Endothelial cell of umbilical vein (primary cell): ENCODE results near the gene CLCN6. TPM values are rescaled to one million over a fixed set of nuclear protein-coding genes. Genes with fewer than 3 reads are reported as not detected.

Experiments
- BruUV-seq: library from RNA; stranded (reverse); fragments of 400-500 nt; replicated peaks from 2 replicates; lab custom pipeline; 2021; lab: Mats Ljungman, UMichigan
- CTCF ChIA-PET: fragments of 300-600, 350-600 bp; sonication (Branson Sonifier 250); formaldehyde crosslinking; loops from one replicate; lab custom pipeline; 2021; ENCODE audit warnings: antibody characterized with exemption, inconsistent platforms; lab: Charles Lee
- POLR2A ChIA-PET: fragments of 300-600, 350-600 bp; sonication (Branson Sonifier 250); formaldehyde crosslinking; loops from one replicate; lab custom pipeline; 2021; ENCODE audit warnings: antibody characterized with exemption, inconsistent platforms; lab: Charles Lee
- DNase-seq: peaks from one replicate; pipeline ENCODE4 v3.0.0-alpha.2; 2011; ENCODE audit warnings: low read depth, low spot score
- FAIRE-seq: peaks from 2 replicates; lab custom pipeline; 2011; peaks lifted over from hg19 to GRCh38; lab: Jason Lieb, UNC
- H2AFZ ChIP-seq: 2 replicates; pipeline ENCODE4 v1.6.0; 2012; ENCODE audit warnings: low read depth, low read length, control low read depth, inconsistent platforms
- H3K27ac ChIP-seq: 2 replicates; pipeline ENCODE4 v1.5.1; 2011; ENCODE audit warnings: low read depth, mild to moderate bottlenecking, control low read depth, low read length, moderate library complexity; ENCODE audit not compliant: insufficient read depth
- H3K27me3 ChIP-seq, 2 experiments: 2 replicates each; pipeline versions ENCODE4 v1.6.0 to v1.6.1; 2011; ENCODE audit warnings: low read length in 2 of 2, mixed read lengths in 1 of 2; ENCODE audit not compliant: control insufficient read depth in 2 of 2, insufficient read depth in 2 of 2
- H3K36me3 ChIP-seq, 2 experiments: 2 replicates in 1 of 2; 3 replicates in 1 of 2; pipeline ENCODE4 v1.5.1; 2011; ENCODE audit warnings: low read length in 2 of 2, mild to moderate bottlenecking in 1 of 2, moderate library complexity in 1 of 2; ENCODE audit not compliant: control insufficient read depth in 2 of 2, insufficient read depth in 2 of 2; ENCODE audit errors: extremely low read depth in 1 of 2
- H3K4me1 ChIP-seq: 3 replicates; pipeline ENCODE4 v1.5.1; 2011; ENCODE audit warnings: mild to moderate bottlenecking, low read length; ENCODE audit not compliant: control insufficient read depth, insufficient read depth; ENCODE audit errors: extremely low read depth
- H3K4me2 ChIP-seq: 2 replicates; pipeline ENCODE4 v1.6.1; 2011; ENCODE audit warnings: low read length, control low read depth, mixed read lengths; ENCODE audit not compliant: insufficient read depth
- H3K4me3 ChIP-seq, 3 experiments: fragments of 200-600 bp in 1 of 3; sonication (generic), shearing (Covaris generic) in 1 of 3; replicated peaks in 1 of 3; 2 replicates each; pipeline ENCODE4 v1.5.1; 2011 to 2016; ENCODE audit warnings: control low read depth in 3 of 3, low read length in 3 of 3, mild to moderate bottlenecking in 2 of 3, inconsistent platforms in 1 of 3, low read depth in 1 of 3, moderate library complexity in 1 of 3; ENCODE audit not compliant: insufficient read depth in 1 of 3
- H3K79me2 ChIP-seq: 2 replicates; pipeline ENCODE4 v1.6.0; 2012; ENCODE audit warnings: low read length, inconsistent platforms; ENCODE audit not compliant: control insufficient read depth, insufficient read depth
- H3K9ac ChIP-seq: replicated peaks from 2 replicates; pipeline ENCODE3; 2011; ENCODE audit warnings: low read length, control low read depth; ENCODE audit not compliant: insufficient read depth; ENCODE audit errors: extremely low read depth
- H3K9me1 ChIP-seq: replicated peaks from 3 replicates; pipeline ENCODE4 v1.6.0; 2011; ENCODE audit warnings: mild to moderate bottlenecking, low read length; ENCODE audit not compliant: control insufficient read depth, insufficient read depth; ENCODE audit errors: extremely low read depth
- H3K9me3 ChIP-seq: replicated peaks from 2 replicates; pipeline ENCODE4 v1.5.1; 2012; ENCODE audit warnings: low read length, inconsistent platforms; ENCODE audit not compliant: control insufficient read depth, insufficient read depth
- H4K20me1 ChIP-seq: replicated peaks from 2 replicates; pipeline ENCODE3; 2011; ENCODE audit warnings: mild to moderate bottlenecking, low read length; ENCODE audit not compliant: control insufficient read depth, insufficient read depth; ENCODE audit errors: extremely low read depth
- EZH2 ChIP-seq: IDR thresholded peaks from 2 replicates; pipeline ENCODE4 v1.6.1; 2012; ENCODE audit warnings: borderline replicate concordance, low read depth, mild to moderate bottlenecking, moderate library complexity, low read length, inconsistent platforms; ENCODE audit not compliant: severe bottlenecking
- FOS ChIP-seq: IDR thresholded peaks from 2 replicates; pipeline ENCODE4 v1.6.1; 2011; ENCODE audit warnings: mild to moderate bottlenecking, low read length, moderate library complexity, borderline replicate concordance; ENCODE audit not compliant: insufficient read depth
- GATA2 ChIP-seq: IDR thresholded peaks from 2 replicates; pipeline ENCODE4 v1.7.0; 2011; ENCODE audit warnings: low read depth, mild to moderate bottlenecking, moderate library complexity, mixed read lengths, low read length; ENCODE audit not compliant: insufficient read length, insufficient read depth
- JUN ChIP-seq: IDR thresholded peaks from 2 replicates; pipeline ENCODE4 v1.6.1; 2011; ENCODE audit warnings: borderline replicate concordance, low read depth; ENCODE audit not compliant: insufficient read length, insufficient read depth
- MAX ChIP-seq: IDR thresholded peaks from 2 replicates; pipeline ENCODE4 v1.6.1; 2011; ENCODE audit not compliant: insufficient read depth, insufficient read length
- MYC ChIP-seq: IDR thresholded peaks from one replicate; pipeline ENCODE4 v1.6.1; 2011; ENCODE audit warnings: mild to moderate bottlenecking, low read depth, low read length
- POLR2A ChIP-seq: IDR thresholded peaks from 2 replicates; pipeline ENCODE4 v1.6.1; 2012; ENCODE audit warnings: low read depth, mild to moderate bottlenecking, control low read depth, low read length
- POLR2AphosphoS5 ChIP-seq: IDR thresholded peaks from 2 replicates; pipeline ENCODE4 v1.6.1; 2012; ENCODE audit warnings: low read depth, mild to moderate bottlenecking, control low read depth, low read length, moderate library complexity; ENCODE audit not compliant: insufficient read depth
- dilution Hi-C: fragments of 300-500 bp; cut with MboI; formaldehyde crosslinking; loops from one replicate; pipeline ENCODE4 v1.15.0; 2019; ENCODE audit warnings: low sequenced_read_pairs; ENCODE audit not compliant: extremely low pct_ligation_motif_present
- intact Hi-C: fragments of 100-400 bp; cut with micrococcal nuclease; formaldehyde crosslinking; loops from one replicate; pipeline ENCODE4 v1.10.0; 2022
- polyA plus RNA-seq, 4 experiments: library from polyadenylated mRNA; depleted of rRNA in 3 of 4; stranded (reverse) in 3 of 4; unstranded in 1 of 4; fragments of >200 nt; gene quantifications; 2 replicates each; pipeline versions ENCODE4 v1.2.1 to v1.2.3, GENCODE V29; 2011 to 2012; ENCODE audit warnings: missing spikeins in 1 of 4
- total RNA-seq: library from RNA; stranded (reverse); gene quantifications from 2 replicates; pipeline ENCODE4 v1.2.3, GENCODE V29; 2021
- TF ChIP-seq, protein P1 (sequence below), 2 donors: IDR thresholded peaks; 1 replicate in 1 of 2; 2 replicates in 1 of 2; pipeline ENCODE4 v1.5.1; 2011; ENCODE audit warnings: low read length in 2 of 2, mild to moderate bottlenecking in 2 of 2, moderate library complexity in 2 of 2, control low read depth in 1 of 2, inconsistent platforms in 1 of 2, low read depth in 1 of 2; ENCODE audit not compliant: insufficient read depth in 1 of 2; ENCODE audit errors: extremely low read depth in 1 of 2

CLCN6 gene
- total and polyA plus RNA-seq, 2 donors (not counting 3 experiments of a cell fraction or from before 2014, with no cell fraction given): 20.4 to 41.2 TPM

DNA sequence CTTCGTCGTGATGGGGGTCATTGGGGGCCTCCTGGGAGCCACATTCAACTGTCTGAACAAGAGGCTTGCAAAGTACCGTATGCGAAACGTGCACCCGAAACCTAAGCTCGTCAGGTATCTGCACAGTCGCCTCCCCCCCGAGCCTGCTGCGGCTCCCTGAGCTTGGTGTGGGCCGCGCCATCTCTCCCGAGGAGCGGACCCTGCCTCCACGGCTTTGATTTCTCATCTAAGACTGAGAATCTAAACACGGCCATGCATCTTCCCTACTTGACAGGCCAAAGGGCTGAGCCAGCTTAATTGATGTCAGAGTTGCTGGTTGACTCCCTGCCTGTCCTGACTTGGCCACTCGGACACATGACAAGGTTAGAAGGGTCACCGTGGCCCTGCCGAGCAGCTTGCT, 22.5 kb downstream of the CLCN6 start:
- Histone ChIP-seq H3K9ac (no peak overlapping the region), H3K9me1 (no peaks in the 10 kb centered on the region), H2AFZ (no peak overlapping the region), H3K9me3 (no peaks in the 10 kb centered on the region), H3K27me3 (no peaks in the 10 kb centered on the region), H3K79me2 (no peaks in the 10 kb centered on the region), H3K4me2 (no peak overlapping the region), H3K27ac (no peak overlapping the region), H3K4me3 (no peak overlapping the region), H3K36me3 (peaks cover 30 to 57% of the 10 kb centered on the region in 2 experiments), H3K4me1 (no peaks in the 10 kb centered on the region), H4K20me1 (no peaks in the 10 kb centered on the region)
- dilution Hi-C loops (no loop called here), intact Hi-C loops (no loop called here)
- TF ChIP-seq GATA2: no peak
- no peak for TF ChIP-seq EZH2
- TF ChIP-seq JUN: no peak
- no peak for TF ChIP-seq MAX
- TF ChIP-seq POLR2AphosphoS5: no peak
- TF ChIP-seq FOS: no peak
- CTCF ChIA-PET: interaction anchor here (1.0 kb wide), 1 partner anchor 10 kb away, joined by 4 read pairs; no protein-coding TSS in a partner anchor
- no peak for DNase-seq
- no TSS peak for BruUV-seq
- POLR2A ChIA-PET: interaction anchor here (0.6 kb wide), 1 partner anchor 88 kb away, joined by 6 read pairs; no protein-coding TSS in a partner anchor
- no peak for FAIRE-seq

DNA sequence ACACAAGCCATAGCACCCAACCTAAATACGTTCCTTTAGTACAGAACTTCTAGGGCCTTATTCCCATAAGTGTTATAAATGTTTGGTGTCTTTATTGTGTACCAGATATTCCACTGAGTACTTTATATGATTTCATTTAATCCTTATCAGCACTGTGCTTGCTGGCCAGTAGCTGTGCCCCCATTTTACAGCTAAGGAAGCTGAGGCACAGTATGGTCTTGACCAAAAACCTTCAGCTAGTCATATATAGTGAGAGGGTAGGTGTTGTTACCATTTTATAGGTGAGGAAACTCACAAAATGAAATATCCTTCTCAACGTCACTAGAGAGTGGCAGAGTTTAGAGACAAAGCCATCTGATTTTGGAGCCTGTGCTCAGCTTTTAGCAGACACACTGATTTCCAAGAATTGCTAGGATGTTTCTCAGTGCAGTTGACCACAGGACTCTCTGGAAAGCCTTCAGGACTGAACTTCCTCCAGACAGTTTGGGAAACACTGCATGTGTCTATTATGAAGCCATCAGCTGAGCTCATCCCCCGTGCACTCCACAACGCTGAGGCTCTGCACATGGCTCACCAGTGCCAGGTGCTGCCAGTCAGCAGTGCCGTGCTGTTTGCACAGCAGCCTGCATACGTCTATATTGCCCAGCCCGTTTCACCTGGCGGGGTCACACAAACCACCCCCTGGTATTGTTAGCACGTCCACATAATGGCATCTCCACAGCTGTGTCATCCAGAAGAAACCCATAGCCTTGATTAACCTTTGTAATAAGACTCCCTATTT, 26.1 kb downstream of the CLCN6 start:
- Histone ChIP-seq H4K20me1 (no peaks in the 10 kb centered on the region), H3K27ac (no peak overlapping the region), H3K9me3 (no peaks in the 10 kb centered on the region), H2AFZ (no peak overlapping the region), H3K9me1 (no peaks in the 10 kb centered on the region), H3K4me1 (no peaks in the 10 kb centered on the region), H3K4me3 (no peak overlapping the region), H3K9ac (no peak overlapping the region), H3K79me2 (no peaks in the 10 kb centered on the region), H3K36me3 (peaks cover 19 to 69% of the 10 kb centered on the region in 2 experiments), H3K27me3 (no peaks in the 10 kb centered on the region), H3K4me2 (no peak overlapping the region)
- TF ChIP-seq GATA2: no peak
- TF ChIP-seq EZH2: no peak
- no peak for TF ChIP-seq POLR2A
- no peak for TF ChIP-seq JUN
- TF ChIP-seq POLR2AphosphoS5: no peak
- TF ChIP-seq MYC: no peak
- TF ChIP-seq FOS: no peak
- TF ChIP-seq, protein P1, sequence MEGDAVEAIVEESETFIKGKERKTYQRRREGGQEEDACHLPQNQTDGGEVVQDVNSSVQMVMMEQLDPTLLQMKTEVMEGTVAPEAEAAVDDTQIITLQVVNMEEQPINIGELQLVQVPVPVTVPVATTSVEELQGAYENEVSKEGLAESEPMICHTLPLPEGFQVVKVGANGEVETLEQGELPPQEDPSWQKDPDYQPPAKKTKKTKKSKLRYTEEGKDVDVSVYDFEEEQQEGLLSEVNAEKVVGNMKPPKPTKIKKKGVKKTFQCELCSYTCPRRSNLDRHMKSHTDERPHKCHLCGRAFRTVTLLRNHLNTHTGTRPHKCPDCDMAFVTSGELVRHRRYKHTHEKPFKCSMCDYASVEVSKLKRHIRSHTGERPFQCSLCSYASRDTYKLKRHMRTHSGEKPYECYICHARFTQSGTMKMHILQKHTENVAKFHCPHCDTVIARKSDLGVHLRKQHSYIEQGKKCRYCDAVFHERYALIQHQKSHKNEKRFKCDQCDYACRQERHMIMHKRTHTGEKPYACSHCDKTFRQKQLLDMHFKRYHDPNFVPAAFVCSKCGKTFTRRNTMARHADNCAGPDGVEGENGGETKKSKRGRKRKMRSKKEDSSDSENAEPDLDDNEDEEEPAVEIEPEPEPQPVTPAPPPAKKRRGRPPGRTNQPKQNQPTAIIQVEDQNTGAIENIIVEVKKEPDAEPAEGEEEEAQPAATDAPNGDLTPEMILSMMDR (IDR thresholded peaks at IDR 0.05; ENCODE audit: extremely low read depth in 1 of 2, insufficient read depth in 1 of 2, low read depth in 1 of 2, low read length in 2 of 2): no peak
- no peak for TF ChIP-seq MAX
- ChIA-PET POLR2A (no interaction called here), CTCF (no interaction called here)
- no TSS peak for BruUV-seq
- intact Hi-C loops (no loop called here), dilution Hi-C loops (no loop called here)
- FAIRE-seq: no peak
- DNase-seq: no peak
